DND-41 (cell line): ENCODE measurements around the gene NRXN3.

Experiments
- EZH2 ChIP-seq: IDR thresholded peaks from 3 replicates; pipeline ENCODE4 v1.6.1; 2012; ENCODE audit warnings: borderline replicate concordance, low read depth, mild to moderate bottlenecking, moderate library complexity, low read length, inconsistent platforms; ENCODE audit not compliant: severe bottlenecking
- TF ChIP-seq, protein P1 (sequence below): IDR thresholded peaks from 2 replicates; pipeline ENCODE4 v1.5.1; 2012; ENCODE audit warnings: borderline replicate concordance, low read length, moderate library complexity, mild to moderate bottlenecking; ENCODE audit not compliant: poor library complexity, severe bottlenecking; ENCODE audit errors: extremely low read depth

DNA sequence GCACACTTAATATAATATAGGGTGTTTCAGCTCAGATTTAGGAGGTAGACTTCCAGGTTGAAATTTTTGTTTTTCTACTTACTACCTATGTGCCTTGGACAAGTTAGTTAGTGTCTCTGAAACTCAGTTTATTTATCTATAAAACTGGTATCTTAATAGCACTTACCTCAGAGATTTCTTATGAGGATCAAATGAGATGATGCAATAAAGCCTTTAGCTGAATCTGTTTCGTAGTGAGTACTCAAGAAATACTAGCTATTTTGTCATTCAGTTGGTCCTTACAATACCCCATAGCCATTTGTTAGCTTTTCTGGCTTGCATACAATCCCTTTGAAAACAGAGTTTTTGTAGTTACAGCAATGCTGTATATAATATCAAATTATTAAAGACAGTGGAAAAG is 497.0 kb downstream of the NRXN3 start:
- TF ChIP-seq, protein P1, sequence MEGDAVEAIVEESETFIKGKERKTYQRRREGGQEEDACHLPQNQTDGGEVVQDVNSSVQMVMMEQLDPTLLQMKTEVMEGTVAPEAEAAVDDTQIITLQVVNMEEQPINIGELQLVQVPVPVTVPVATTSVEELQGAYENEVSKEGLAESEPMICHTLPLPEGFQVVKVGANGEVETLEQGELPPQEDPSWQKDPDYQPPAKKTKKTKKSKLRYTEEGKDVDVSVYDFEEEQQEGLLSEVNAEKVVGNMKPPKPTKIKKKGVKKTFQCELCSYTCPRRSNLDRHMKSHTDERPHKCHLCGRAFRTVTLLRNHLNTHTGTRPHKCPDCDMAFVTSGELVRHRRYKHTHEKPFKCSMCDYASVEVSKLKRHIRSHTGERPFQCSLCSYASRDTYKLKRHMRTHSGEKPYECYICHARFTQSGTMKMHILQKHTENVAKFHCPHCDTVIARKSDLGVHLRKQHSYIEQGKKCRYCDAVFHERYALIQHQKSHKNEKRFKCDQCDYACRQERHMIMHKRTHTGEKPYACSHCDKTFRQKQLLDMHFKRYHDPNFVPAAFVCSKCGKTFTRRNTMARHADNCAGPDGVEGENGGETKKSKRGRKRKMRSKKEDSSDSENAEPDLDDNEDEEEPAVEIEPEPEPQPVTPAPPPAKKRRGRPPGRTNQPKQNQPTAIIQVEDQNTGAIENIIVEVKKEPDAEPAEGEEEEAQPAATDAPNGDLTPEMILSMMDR: no peak
- no peak for TF ChIP-seq EZH2
